HCT116 (cell line): ENCODE data around the gene NEDD4L. TPM values are rescaled to one million over a fixed set of nuclear protein-coding genes. Genes with fewer than 3 reads are reported as not detected.

Experiments
- ATAC-seq: fragments of 200-7000 bp; cut with Tn5 transposase; 2 replicates; pipeline ENCODE4 v1.9.1; 2020; ENCODE audit warnings: mild to moderate bottlenecking, moderate library complexity
- BruUV-seq: library from RNA; stranded (reverse); fragments of 400-500 nt; replicated peaks from 2 replicates; lab custom pipeline; 2021; lab: Mats Ljungman, UMichigan
- CTCF ChIA-PET: fragments of 300-600 bp; sonication (Branson Sonifier 250); formaldehyde crosslinking; loops from one replicate; lab custom pipeline; 2021; ENCODE audit warnings: antibody characterized with exemption; lab: Charles Lee
- POLR2A ChIA-PET: fragments of 300-600, 350-600 bp; sonication (Branson Sonifier 250); formaldehyde crosslinking; loops from one replicate; lab custom pipeline; 2021; ENCODE audit warnings: antibody characterized with exemption; lab: Charles Lee
- RAD21 ChIA-PET, 2 experiments: fragments of 300-600 bp; sonication (Branson Sonifier 250); formaldehyde crosslinking; loops; one replicate each; lab custom pipeline; 2023; ENCODE audit warnings: low total read pairs in 2 of 2; ENCODE audit not compliant: uncharacterized antibody in 2 of 2, unreplicated experiment in 2 of 2, low non-redundant PET in 1 of 2; lab: Charles Lee
- DNase-seq: peaks from one replicate; pipeline ENCODE4 v3.0.0-alpha.2; 2010; ENCODE audit warnings: low read depth, low spot score
- H2AFZ ChIP-seq: fragments of 200-600 bp; shearing (Covaris generic), sonication (generic); 2 replicates; pipeline ENCODE4 v1.6.1; 2017; ENCODE audit warnings: low read depth, mixed run types, mixed read lengths, antibody characterized with exemption, low read length; ENCODE audit not compliant: poor library complexity, severe bottlenecking
- H3K27ac ChIP-seq: 2 replicates; pipeline ENCODE4 v1.5.1; 2012; ENCODE audit warnings: low read depth, low read length
- H3K27me3 ChIP-seq: fragments of 200-600 bp; sonication (generic); 2 replicates; pipeline ENCODE4 v1.6.1; 2016; ENCODE audit warnings: mixed run types, low read length, mixed read lengths; ENCODE audit not compliant: insufficient read depth
- H3K36me3 ChIP-seq, 2 experiments: fragments of 200-500 bp in 1 of 2; fragments of 200-600 bp in 1 of 2; sonication (Bioruptor generic) in 1 of 2; sonication (generic) in 1 of 2; 2 replicates each; pipeline versions ENCODE4 v1.5.1 to v1.6.1; 2014 to 2016; ENCODE audit warnings: low read length in 2 of 2, inconsistent platforms in 1 of 2, mixed read lengths in 1 of 2, mixed run types in 1 of 2; ENCODE audit not compliant: insufficient read depth in 2 of 2, control insufficient read depth in 1 of 2
- H3K4me1 ChIP-seq, 2 experiments: fragments of 200-600 bp in 1 of 2; sonication (generic) in 1 of 2; 2 replicates each; pipeline versions ENCODE4 v1.5.1 to v1.6.1; 2012 to 2017; ENCODE audit warnings: low read length in 2 of 2, inconsistent platforms in 1 of 2, mild to moderate bottlenecking in 1 of 2, mixed read lengths in 1 of 2, mixed run types in 1 of 2, moderate library complexity in 1 of 2; ENCODE audit not compliant: insufficient read depth in 2 of 2, control insufficient read depth in 1 of 2
- H3K4me2 ChIP-seq: fragments of 200-600 bp; sonication (generic); 2 replicates; pipeline ENCODE4 v1.6.1; 2017; ENCODE audit warnings: mixed run types, low read length, mixed read lengths
- H3K4me3 ChIP-seq, 2 experiments: fragments of 200-600 bp in 1 of 2; sonication (generic) in 1 of 2; replicated peaks in 1 of 2; 2 replicates each; pipeline ENCODE4 v1.5.1; 2011 to 2016; ENCODE audit warnings: low read length in 2 of 2, control low read depth in 1 of 2, low read depth in 1 of 2, mild to moderate bottlenecking in 1 of 2, mixed read lengths in 1 of 2, mixed run types in 1 of 2
- H3K79me2 ChIP-seq: fragments of 200-600 bp; sonication (generic); 2 replicates; pipeline ENCODE4 v1.6.1; 2017; ENCODE audit warnings: mild to moderate bottlenecking, mixed run types, low read length, moderate library complexity, mixed read lengths; ENCODE audit not compliant: insufficient read depth
- H3K9ac ChIP-seq: fragments of 200-600 bp; sonication (generic); 2 replicates; pipeline ENCODE4 v1.6.1; 2016; ENCODE audit warnings: low read length, mixed read lengths
- H3K9me2 ChIP-seq: fragments of 200-600 bp; sonication (generic), shearing (Covaris generic); 2 replicates; pipeline ENCODE4 v1.6.1; 2017; ENCODE audit warnings: mixed run types, mild to moderate bottlenecking, moderate library complexity; ENCODE audit not compliant: insufficient read depth
- H3K9me3 ChIP-seq, 2 experiments: fragments of 200-500 bp in 1 of 2; fragments of 200-600 bp in 1 of 2; sonication (Bioruptor generic) in 1 of 2; sonication (generic) in 1 of 2; 2 replicates each; pipeline ENCODE4 v1.6.1; 2014 to 2017; ENCODE audit warnings: low read length in 2 of 2, mixed read lengths in 2 of 2, inconsistent platforms in 1 of 2, low read depth in 1 of 2, mild to moderate bottlenecking in 1 of 2, mixed run types in 1 of 2, moderate library complexity in 1 of 2; ENCODE audit not compliant: control insufficient read depth in 1 of 2, insufficient read depth in 1 of 2
- H4K20me1 ChIP-seq: fragments of 200-600 bp; sonication (generic), shearing (Covaris generic); 2 replicates; pipeline ENCODE4 v1.6.1; 2017; ENCODE audit warnings: mixed run types, mild to moderate bottlenecking, moderate library complexity; ENCODE audit not compliant: insufficient read depth
- CEBPB ChIP-seq: IDR thresholded peaks from 2 replicates; pipeline ENCODE4 v1.6.1; 2012; ENCODE audit warnings: low read depth
- CTCF ChIP-seq, 3 experiments: fragments of 200-600 bp in 1 of 3; sonication (generic) in 1 of 3; IDR thresholded peaks in 2 of 3; conservative IDR thresholded peaks in 1 of 3; 2 replicates each; pipeline ENCODE4 v1.5.1; 2012 to 2017; ENCODE audit warnings: low read depth in 2 of 3, low read length in 2 of 3, antibody characterized with exemption in 1 of 3, borderline replicate concordance in 1 of 3, control low read depth in 1 of 3, mild to moderate bottlenecking in 1 of 3, mixed read lengths in 1 of 3, mixed run types in 1 of 3, moderate library complexity in 1 of 3; ENCODE audit not compliant: insufficient read depth in 1 of 3
- EGR1 ChIP-seq: IDR thresholded peaks from 2 replicates; pipeline ENCODE4 v1.6.1; 2012; ENCODE audit warnings: low read depth
- ELF1 ChIP-seq: IDR thresholded peaks from 2 replicates; pipeline ENCODE4 v1.6.1; 2012; ENCODE audit warnings: low read depth, borderline replicate concordance
- FOSL1 ChIP-seq: IDR thresholded peaks from 2 replicates; pipeline ENCODE4 v1.6.1; 2012; ENCODE audit warnings: low read depth
- JUND ChIP-seq: IDR thresholded peaks from 2 replicates; pipeline ENCODE4 v1.6.1; 2012
- RAD21 ChIP-seq: IDR thresholded peaks from 2 replicates; pipeline ENCODE4 v1.6.1; 2012; ENCODE audit warnings: low read depth, mild to moderate bottlenecking
- SIN3A ChIP-seq: IDR thresholded peaks from 2 replicates; pipeline ENCODE4 v1.6.1; 2012; ENCODE audit warnings: low read depth
- SP1 ChIP-seq: IDR thresholded peaks from 2 replicates; pipeline ENCODE4 v1.6.1; 2012; ENCODE audit warnings: low read depth
- SRF ChIP-seq: IDR thresholded peaks from 2 replicates; pipeline ENCODE4 v1.6.1; 2012; ENCODE audit warnings: low read depth
- YY1 ChIP-seq: IDR thresholded peaks from 2 replicates; pipeline ENCODE4 v1.6.1; 2011; ENCODE audit warnings: low read length, low read depth, moderate library complexity, mild to moderate bottlenecking; ENCODE audit not compliant: insufficient replicate concordance; ENCODE audit errors: extremely low read depth
- intact Hi-C: fragments of 100-400 bp; cut with micrococcal nuclease; formaldehyde crosslinking; loops from 2 replicates; pipeline ENCODE4 v1.10.0; 2022
- total RNA-seq: library from RNA; stranded (reverse); gene quantifications from one replicate; pipeline ENCODE4 v1.2.1, GENCODE V29; 2021; ENCODE audit not compliant: unreplicated experiment
- TF ChIP-seq, protein P1 (sequence below): IDR thresholded peaks from 2 replicates; pipeline ENCODE4 v1.6.1; 2011; ENCODE audit warnings: mild to moderate bottlenecking, low read length, moderate library complexity; ENCODE audit not compliant: insufficient replicate concordance; ENCODE audit errors: extremely low read depth
- TF ChIP-seq, protein P2 (sequence below): IDR thresholded peaks from 2 replicates; pipeline ENCODE4 v1.6.1; 2012; ENCODE audit warnings: low read depth

Gene NEDD4L
- total RNA-seq, 1 experiment from 2014 or later, result 41.5 TPM

DNA sequence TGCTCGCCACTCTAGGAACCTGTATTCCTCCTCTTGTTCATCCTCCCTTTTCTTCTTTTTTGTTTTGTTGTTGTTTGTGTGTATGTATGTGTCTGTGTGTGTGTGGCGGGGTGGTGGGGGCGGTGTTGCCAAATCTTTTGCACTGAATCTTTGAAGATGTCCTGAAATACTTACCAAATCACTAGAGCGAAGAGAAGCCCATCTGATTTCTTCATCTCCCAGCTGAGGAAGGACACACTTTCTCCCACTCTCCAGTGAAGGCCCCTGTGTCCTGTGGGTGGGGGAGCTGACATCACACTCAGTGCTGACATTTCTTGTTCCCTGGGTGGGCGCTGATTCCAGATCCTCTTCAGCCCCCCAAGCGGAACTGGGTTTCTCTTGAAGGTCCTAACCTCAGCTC is 74.5 kb downstream of the NEDD4L start:
- Histone ChIP-seq H3K4me1 (peaks cover 12 to 16% of the 10 kb centered on the region in 2 experiments), H4K20me1 (no peaks in the 10 kb centered on the region), H3K27me3 (no peaks in the 10 kb centered on the region), H2AFZ (no peak overlapping the region), H3K36me3 (no peaks in the 10 kb centered on the region), H3K4me2 (peak overlapping the region; percentile 52; the same call in 1 of the 2 replicates), H3K9me3 (no peaks in the 10 kb centered on the region), H3K9me2 (no peaks in the 10 kb centered on the region), H3K27ac (no peak overlapping the region), H3K79me2 (no peaks in the 10 kb centered on the region), H3K9ac (no peak overlapping the region), H3K4me3 (no peak overlapping the region)
- DNase-seq (no peak), ATAC-seq (no peak)
- BruUV-seq, result no TSS peak
- TF ChIP-seq, protein P1, sequence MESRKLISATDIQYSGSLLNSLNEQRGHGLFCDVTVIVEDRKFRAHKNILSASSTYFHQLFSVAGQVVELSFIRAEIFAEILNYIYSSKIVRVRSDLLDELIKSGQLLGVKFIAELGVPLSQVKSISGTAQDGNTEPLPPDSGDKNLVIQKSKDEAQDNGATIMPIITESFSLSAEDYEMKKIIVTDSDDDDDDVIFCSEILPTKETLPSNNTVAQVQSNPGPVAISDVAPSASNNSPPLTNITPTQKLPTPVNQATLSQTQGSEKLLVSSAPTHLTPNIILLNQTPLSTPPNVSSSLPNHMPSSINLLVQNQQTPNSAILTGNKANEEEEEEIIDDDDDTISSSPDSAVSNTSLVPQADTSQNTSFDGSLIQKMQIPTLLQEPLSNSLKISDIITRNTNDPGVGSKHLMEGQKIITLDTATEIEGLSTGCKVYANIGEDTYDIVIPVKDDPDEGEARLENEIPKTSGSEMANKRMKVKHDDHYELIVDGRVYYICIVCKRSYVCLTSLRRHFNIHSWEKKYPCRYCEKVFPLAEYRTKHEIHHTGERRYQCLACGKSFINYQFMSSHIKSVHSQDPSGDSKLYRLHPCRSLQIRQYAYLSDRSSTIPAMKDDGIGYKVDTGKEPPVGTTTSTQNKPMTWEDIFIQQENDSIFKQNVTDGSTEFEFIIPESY, result no peak
- TF ChIP-seq FOSL1 (no peak), SIN3A (no peak), ELF1 (no peak)
- ChIA-PET CTCF (interaction anchor here (1.2 to 3.6 kb wide), 5 partner anchors 9 to 237 kb away, joined by 3 to 15 read pairs (median 7); partner anchors contain the start of gene NEDD4L), POLR2A (no interaction called here), RAD21 (no interaction called here)
- intact Hi-C loops, result no loop called here

- Histone ChIP-seq H3K4me3 (no peak overlapping the region), H3K9ac (no peak overlapping the region), H3K4me2 (no peak overlapping the region), H3K4me1 (peaks cover 12 to 16% of the 10 kb centered on the region in 2 experiments), H3K27me3 (no peaks in the 10 kb centered on the region), H3K36me3 (no peaks in the 10 kb centered on the region), H4K20me1 (no peaks in the 10 kb centered on the region), H3K9me3 (no peaks in the 10 kb centered on the region), H2AFZ (no peak overlapping the region), H3K9me2 (no peaks in the 10 kb centered on the region), H3K79me2 (no peaks in the 10 kb centered on the region), H3K27ac (no peak overlapping the region)
- BruUV-seq, result no TSS peak
- ATAC-seq (no peak), DNase-seq (no peak)
- ChIA-PET RAD21 (no interaction called here), CTCF (interaction anchor here (3.6 kb wide), 1 partner anchor 77 kb away, joined by 15 read pairs; the partner anchor contains the start of gene NEDD4L), POLR2A (interaction anchor here (1.0 kb wide), 1 partner anchor 77 kb away, joined by 3 read pairs; no protein-coding TSS in a partner anchor)
- intact Hi-C loops, result loop anchor here (10.0 kb wide), 1 partner anchor 495 kb away; the partner anchor contains the start of gene NARS1
- TF ChIP-seq JUND (no peak), SP1 (no peak), CEBPB (no peak), CTCF (IDR thresholded peaks at IDR 0.05 in 2 of 3, conservative IDR thresholded peaks at IDR 0.05 in 1 of 3; ENCODE audit: borderline replicate concordance in 1 of 3, insufficient read depth in 1 of 3, low read depth in 2 of 3, low read length in 2 of 3) (no peak), YY1 (no peak), RAD21 (no peak), SIN3A (no peak), EGR1 (no peak), SRF (no peak)
- TF ChIP-seq, protein P2, sequence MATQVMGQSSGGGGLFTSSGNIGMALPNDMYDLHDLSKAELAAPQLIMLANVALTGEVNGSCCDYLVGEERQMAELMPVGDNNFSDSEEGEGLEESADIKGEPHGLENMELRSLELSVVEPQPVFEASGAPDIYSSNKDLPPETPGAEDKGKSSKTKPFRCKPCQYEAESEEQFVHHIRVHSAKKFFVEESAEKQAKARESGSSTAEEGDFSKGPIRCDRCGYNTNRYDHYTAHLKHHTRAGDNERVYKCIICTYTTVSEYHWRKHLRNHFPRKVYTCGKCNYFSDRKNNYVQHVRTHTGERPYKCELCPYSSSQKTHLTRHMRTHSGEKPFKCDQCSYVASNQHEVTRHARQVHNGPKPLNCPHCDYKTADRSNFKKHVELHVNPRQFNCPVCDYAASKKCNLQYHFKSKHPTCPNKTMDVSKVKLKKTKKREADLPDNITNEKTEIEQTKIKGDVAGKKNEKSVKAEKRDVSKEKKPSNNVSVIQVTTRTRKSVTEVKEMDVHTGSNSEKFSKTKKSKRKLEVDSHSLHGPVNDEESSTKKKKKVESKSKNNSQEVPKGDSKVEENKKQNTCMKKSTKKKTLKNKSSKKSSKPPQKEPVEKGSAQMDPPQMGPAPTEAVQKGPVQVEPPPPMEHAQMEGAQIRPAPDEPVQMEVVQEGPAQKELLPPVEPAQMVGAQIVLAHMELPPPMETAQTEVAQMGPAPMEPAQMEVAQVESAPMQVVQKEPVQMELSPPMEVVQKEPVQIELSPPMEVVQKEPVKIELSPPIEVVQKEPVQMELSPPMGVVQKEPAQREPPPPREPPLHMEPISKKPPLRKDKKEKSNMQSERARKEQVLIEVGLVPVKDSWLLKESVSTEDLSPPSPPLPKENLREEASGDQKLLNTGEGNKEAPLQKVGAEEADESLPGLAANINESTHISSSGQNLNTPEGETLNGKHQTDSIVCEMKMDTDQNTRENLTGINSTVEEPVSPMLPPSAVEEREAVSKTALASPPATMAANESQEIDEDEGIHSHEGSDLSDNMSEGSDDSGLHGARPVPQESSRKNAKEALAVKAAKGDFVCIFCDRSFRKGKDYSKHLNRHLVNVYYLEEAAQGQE, result no peak
Observed at GRCh38 chr18:58119819-58120218, 75.8 kb downstream of the NEDD4L start.
